Mucosa of stomach (tissue), 1 donor: ENCODE data around the gene HAO1.
"Not testable (repeated sequence)": the region's sequence is repeated elsewhere in the genome, so short reads cannot be mapped to it uniquely, and the experiment has no call there.

Experiments used
- H3K27me3 ChIP-seq: one replicate; pipeline ENCODE4 v1.7.0; 2013; ENCODE audit warnings: mild to moderate bottlenecking, low read length; ENCODE audit not compliant: control insufficient read depth, insufficient read depth
- H3K36me3 ChIP-seq: one replicate; pipeline ENCODE4 v1.7.0; 2013; ENCODE audit warnings: low read length; ENCODE audit not compliant: control insufficient read depth, insufficient read depth
- H3K4me1 ChIP-seq: one replicate; pipeline ENCODE4 v1.7.0; 2013; ENCODE audit warnings: mild to moderate bottlenecking, low read length; ENCODE audit not compliant: control insufficient read depth, insufficient read depth
- H3K4me3 ChIP-seq: one replicate; pipeline ENCODE4 v1.7.0; 2013; ENCODE audit warnings: low read length
- H3K9ac ChIP-seq: one replicate; pipeline ENCODE4 v1.7.0; 2013; ENCODE audit warnings: mild to moderate bottlenecking, low read length, moderate library complexity
- H3K9me3 ChIP-seq: one replicate; pipeline ENCODE4 v1.7.0; 2013; ENCODE audit warnings: mild to moderate bottlenecking, low read length, moderate library complexity; ENCODE audit not compliant: control insufficient read depth
- donor health status: Pancreatic carcinoma.

Gene HAO1

GRCh38 chr20:7848351-7848750, 91.9 kb downstream of the HAO1 start:
- H3K4me1 ChIP-seq, result no peaks in the 10 kb centered on the region
- no peak overlapping the region for H3K4me3 ChIP-seq
- no peaks in the 10 kb centered on the region for H3K9me3 ChIP-seq
- no peaks in the 10 kb centered on the region for H3K27me3 ChIP-seq
- no peak overlapping the region for H3K9ac ChIP-seq
- no peaks in the 10 kb centered on the region for H3K36me3 ChIP-seq

GRCh38 chr20:7843613-7844012, 96.6 kb downstream of the HAO1 start:
- no peak overlapping the region for H3K9ac ChIP-seq
- no peak overlapping the region for H3K4me3 ChIP-seq
- no peaks in the 10 kb centered on the region for H3K36me3 ChIP-seq
- H3K27me3 ChIP-seq, result no peaks in the 10 kb centered on the region
- no peaks in the 10 kb centered on the region for H3K9me3 ChIP-seq
- no peaks in the 10 kb centered on the region for H3K4me1 ChIP-seq

GRCh38 chr20:7841971-7842310, 98.3 kb downstream of the HAO1 start:
- no peaks in the 10 kb centered on the region for H3K27me3 ChIP-seq
- H3K36me3 ChIP-seq, result no peaks in the 10 kb centered on the region
- no peak overlapping the region for H3K4me3 ChIP-seq
- H3K4me1 ChIP-seq, result no peaks in the 10 kb centered on the region
- no peaks in the 10 kb centered on the region for H3K9me3 ChIP-seq
- H3K9ac ChIP-seq, result no peak overlapping the region

GRCh38 chr20:7841291-7841970, 98.8 kb downstream of the HAO1 start:
- Histone ChIP-seq H3K4me1 (no peaks in the 10 kb centered on the region), H3K9me3 (no peaks in the 10 kb centered on the region), H3K9ac (no peak overlapping the region), H3K36me3 (no peaks in the 10 kb centered on the region), H3K4me3 (no peak overlapping the region), H3K27me3 (no peaks in the 10 kb centered on the region)

GRCh38 chr20:7836076-7836475, 104.2 kb downstream of the HAO1 start:
- no peaks in the 10 kb centered on the region for H3K27me3 ChIP-seq
- no peaks in the 10 kb centered on the region for H3K4me1 ChIP-seq
- no peak overlapping the region for H3K9ac ChIP-seq
- H3K4me3 ChIP-seq, result no peak overlapping the region
- H3K9me3 ChIP-seq, result no peaks in the 10 kb centered on the region
- no peaks in the 10 kb centered on the region for H3K36me3 ChIP-seq

GRCh38 chr20:7834441-7834840, 105.8 kb downstream of the HAO1 start:
- not testable (repeated sequence) for H3K27me3 ChIP-seq, H3K9me3 ChIP-seq, H3K4me3 ChIP-seq, H3K9ac ChIP-seq, H3K36me3 ChIP-seq, H3K4me1 ChIP-seq
